ENCODE measurements around the gene TMEM179.
A peak's percentile ranks its signal among the peaks of the same experiment; 100 is the strongest.

The TMEM179 gene

DNA sequence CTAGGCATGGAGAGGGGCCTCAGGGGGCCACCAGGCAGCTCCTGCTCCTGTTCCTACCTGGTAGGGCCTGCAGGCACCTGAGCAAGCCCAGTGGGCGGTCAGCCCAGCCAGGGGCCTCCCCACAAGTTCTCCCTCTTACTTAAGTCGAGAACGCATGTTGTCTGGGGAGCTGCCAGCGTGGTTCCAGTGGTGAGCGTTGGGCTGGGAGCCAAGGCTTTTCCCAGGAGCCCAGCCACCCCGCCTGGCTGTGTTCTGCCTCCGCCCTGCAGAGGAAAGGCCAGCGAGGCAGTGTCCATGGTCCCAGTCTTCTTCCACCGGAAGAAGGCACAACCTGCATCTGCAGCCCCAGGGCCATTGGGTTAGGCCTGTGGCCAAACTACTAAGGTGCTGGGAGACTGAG is 23.6 kb downstream of the TMEM179 start:
- TF ChIP-seq REST (IDR thresholded peaks at IDR 0.05; ENCODE audit: low read depth), result peak; percentile 56
- TF ChIP-seq CREB1 (IDR thresholded peaks at IDR 0.05; ENCODE audit: low read depth), result no peak
- peak; percentile 65 for TF ChIP-seq EP300 (IDR thresholded peaks at IDR 0.05; ENCODE audit: borderline replicate concordance)
- TF ChIP-seq, protein P1, sequence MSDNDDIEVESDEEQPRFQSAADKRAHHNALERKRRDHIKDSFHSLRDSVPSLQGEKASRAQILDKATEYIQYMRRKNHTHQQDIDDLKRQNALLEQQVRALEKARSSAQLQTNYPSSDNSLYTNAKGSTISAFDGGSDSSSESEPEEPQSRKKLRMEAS (IDR thresholded peaks at IDR 0.05), result peak; percentile 68; the same call in 1 of the 2 replicates
- peak; percentile 80 for TF ChIP-seq TCF12 (IDR thresholded peaks at IDR 0.05; ENCODE audit: low read depth)
- TF ChIP-seq TEAD4 (IDR thresholded peaks at IDR 0.05), result 0 out of 2 replicates have a peak, but pooled peaks have one; percentile 28
- no peak for TF ChIP-seq EGR1 (IDR thresholded peaks at IDR 0.05)
- peak; percentile 92 for TF ChIP-seq NFIC (IDR thresholded peaks at IDR 0.05)
- TF ChIP-seq ZBTB7A (IDR thresholded peaks at IDR 0.05; ENCODE audit: low read depth), result 0 out of 2 replicates have a peak, but pooled peaks have one; percentile 34

- TF ChIP-seq TCF12 (IDR thresholded peaks at IDR 0.05; ENCODE audit: low read depth), result peak; percentile 86
- TF ChIP-seq, protein P1 (IDR thresholded peaks at IDR 0.05), result peak; percentile 7
Observed at GRCh38 chr14:104579939-104580338, 24.6 kb downstream of the TMEM179 start.

DNA sequence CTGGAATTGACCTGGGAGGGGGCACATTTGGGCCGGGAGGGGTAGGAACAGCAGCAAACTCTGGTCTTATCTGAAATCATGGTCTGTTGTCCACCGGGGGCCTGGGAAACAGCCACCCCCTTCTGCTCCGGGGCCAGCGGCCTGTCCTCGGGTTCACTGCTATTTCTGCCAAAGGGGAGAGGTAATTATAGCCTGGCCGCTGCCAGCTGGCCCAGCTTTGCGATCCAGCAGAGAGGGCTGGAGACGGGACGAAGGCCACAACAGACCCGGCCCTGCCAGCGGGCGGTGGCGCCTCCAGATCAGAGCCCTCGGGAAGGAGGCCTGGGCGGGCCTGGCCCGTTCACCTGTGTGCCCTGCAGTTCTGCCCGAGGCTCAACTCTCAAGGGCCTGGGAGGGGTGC is 25.1 kb downstream of the TMEM179 start, which contains the start of gene C14orf180:
Gene C14orf180 (plus strand): TSS at position 258 of the 400 bp plus-strand sequence. CDS start 6,667 bp downstream, outside the sequence.
- TF ChIP-seq NFIC (IDR thresholded peaks at IDR 0.05), result peak; percentile 96
- no peak for TF ChIP-seq CREB1 (IDR thresholded peaks at IDR 0.05; ENCODE audit: low read depth)
- no peak for TF ChIP-seq YY1 (IDR thresholded peaks at IDR 0.05; ENCODE audit: low read depth)
- no peak for TF ChIP-seq USF1 (IDR thresholded peaks at IDR 0.05)
- TF ChIP-seq, protein P1 (IDR thresholded peaks at IDR 0.05), result peak; percentile 31
- TF ChIP-seq TAF1 (IDR thresholded peaks at IDR 0.05; ENCODE audit: low read depth), result no peak
- TF ChIP-seq ZBTB7A (IDR thresholded peaks at IDR 0.05; ENCODE audit: low read depth), result no peak
- no peak for TF ChIP-seq EGR1 (IDR thresholded peaks at IDR 0.05)
- TF ChIP-seq REST (IDR thresholded peaks at IDR 0.05; ENCODE audit: low read depth), result no peak
- TF ChIP-seq FOXM1 (IDR thresholded peaks at IDR 0.05; ENCODE audit: borderline replicate concordance, low read depth), result 0 out of 2 replicates have a peak, but pooled peaks have one; percentile 10
- TF ChIP-seq TEAD4 (IDR thresholded peaks at IDR 0.05), result peak; percentile 53; the same call in 1 of the 2 replicates
- TF ChIP-seq TCF12 (IDR thresholded peaks at IDR 0.05; ENCODE audit: low read depth), result peak; percentile 83; the same call in 1 of the 2 replicates
- TF ChIP-seq EP300 (IDR thresholded peaks at IDR 0.05; ENCODE audit: borderline replicate concordance), result peak; percentile 67
- no peak for TF ChIP-seq CEBPB (IDR thresholded peaks at IDR 0.05)
- no peak for TF ChIP-seq RAD21 (IDR thresholded peaks at IDR 0.05; ENCODE audit: low read depth)

DNA sequence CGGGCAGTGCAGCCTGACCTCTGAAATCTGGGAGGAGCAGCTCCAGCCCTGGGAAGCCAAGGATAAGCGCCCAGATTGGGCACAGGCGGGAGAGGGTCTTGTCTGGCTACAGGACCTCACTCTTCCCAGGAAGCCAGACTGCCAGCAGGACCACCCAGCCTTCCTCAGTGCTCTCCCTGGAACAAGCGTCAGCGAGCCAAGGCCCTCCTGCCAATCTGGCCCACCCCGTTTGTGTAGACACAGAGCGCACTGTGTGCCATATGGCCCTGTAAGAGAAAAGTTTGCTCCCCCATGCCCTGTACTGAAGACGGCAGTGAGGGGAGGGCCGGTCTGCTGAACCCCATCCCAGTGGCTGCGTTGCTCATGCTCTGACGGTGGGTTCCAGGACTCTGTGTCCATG is 26.3 kb downstream of the TMEM179 start:
- TF ChIP-seq RAD21 (IDR thresholded peaks at IDR 0.05; ENCODE audit: low read depth) (no peak), TAF1 (IDR thresholded peaks at IDR 0.05; ENCODE audit: low read depth) (no peak), FOXM1 (IDR thresholded peaks at IDR 0.05; ENCODE audit: borderline replicate concordance, low read depth) (no peak), REST (IDR thresholded peaks at IDR 0.05; ENCODE audit: low read depth) (no peak)

DNA sequence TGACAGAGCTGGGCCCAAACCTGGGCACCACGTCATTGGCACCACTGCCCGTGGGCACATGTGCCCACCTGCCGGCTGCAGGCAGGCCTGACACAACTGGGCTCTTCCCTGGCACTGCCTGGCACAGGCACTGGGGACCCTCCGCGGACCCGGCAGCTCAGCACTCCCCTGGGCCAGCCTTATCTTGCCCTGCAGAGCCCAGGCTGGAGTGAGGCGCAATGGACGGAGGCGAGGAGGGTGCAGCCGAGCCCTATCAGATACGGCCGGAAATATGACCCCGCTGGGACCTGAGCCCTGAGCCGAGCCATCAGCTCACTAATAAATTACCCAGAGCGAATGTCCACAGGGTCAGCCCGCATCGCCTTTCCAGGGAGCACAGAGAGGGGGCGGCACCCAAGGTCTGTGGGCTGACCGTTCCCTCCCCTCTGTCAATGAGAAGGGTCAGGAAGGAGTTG is 26.7 kb downstream of the TMEM179 start:
- TF ChIP-seq ZBTB7A (IDR thresholded peaks at IDR 0.05; ENCODE audit: low read depth), result no peak
- TF ChIP-seq FOXM1 (IDR thresholded peaks at IDR 0.05; ENCODE audit: borderline replicate concordance, low read depth), result no peak
- no peak for TF ChIP-seq YY1 (IDR thresholded peaks at IDR 0.05; ENCODE audit: low read depth)
- TF ChIP-seq TEAD4 (IDR thresholded peaks at IDR 0.05), result no peak
- TF ChIP-seq, protein P1 (IDR thresholded peaks at IDR 0.05), result no peak
- no peak for TF ChIP-seq TAF1 (IDR thresholded peaks at IDR 0.05; ENCODE audit: low read depth)
- TF ChIP-seq USF1 (IDR thresholded peaks at IDR 0.05), result no peak
- TF ChIP-seq EP300 (IDR thresholded peaks at IDR 0.05; ENCODE audit: borderline replicate concordance), result no peak
- TF ChIP-seq RAD21 (IDR thresholded peaks at IDR 0.05; ENCODE audit: low read depth), result no peak
- TF ChIP-seq REST (IDR thresholded peaks at IDR 0.05; ENCODE audit: low read depth), result no peak
- TF ChIP-seq CREB1 (IDR thresholded peaks at IDR 0.05; ENCODE audit: low read depth), result no peak
- TF ChIP-seq NFIC (IDR thresholded peaks at IDR 0.05), result no peak
